Dedifferentiated amniotic fluid mesenchymal stem cell (primary cell): Measurements from ENCODE around the gene MORC4.

Experiments used
- DNase-seq: peaks from one replicate; pipeline ENCODE4 v3.0.0-alpha.2; 2016; ENCODE audit errors: extremely low spot score

Gene MORC4

GRCh38 chrX:106952988-106953387 is 47.0 kb downstream of the MORC4 start:
- DNase-seq: no peak

- DNase-seq: no peak
Observed at GRCh38 chrX:106952538-106952937, 47.5 kb downstream of the MORC4 start.

DNA sequence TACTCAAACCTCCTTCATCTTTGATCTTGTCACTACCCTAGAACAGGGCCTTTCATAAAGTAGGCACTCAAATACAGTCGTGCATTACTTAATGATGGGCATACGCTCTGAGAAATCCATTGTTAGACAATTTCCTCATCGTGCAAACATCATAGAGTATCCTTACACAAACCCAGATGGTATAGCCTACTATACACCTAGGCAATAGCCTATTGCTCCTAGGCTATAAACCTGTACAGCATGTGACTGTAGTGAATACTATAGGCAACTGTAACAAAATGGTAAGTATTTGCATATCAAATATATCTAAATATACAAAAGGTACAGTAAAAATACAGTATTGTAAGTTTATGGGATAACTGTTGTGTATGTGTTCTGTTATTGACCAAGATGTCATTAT is 47.9 kb downstream of the MORC4 start:
- no peak for DNase-seq

DNA sequence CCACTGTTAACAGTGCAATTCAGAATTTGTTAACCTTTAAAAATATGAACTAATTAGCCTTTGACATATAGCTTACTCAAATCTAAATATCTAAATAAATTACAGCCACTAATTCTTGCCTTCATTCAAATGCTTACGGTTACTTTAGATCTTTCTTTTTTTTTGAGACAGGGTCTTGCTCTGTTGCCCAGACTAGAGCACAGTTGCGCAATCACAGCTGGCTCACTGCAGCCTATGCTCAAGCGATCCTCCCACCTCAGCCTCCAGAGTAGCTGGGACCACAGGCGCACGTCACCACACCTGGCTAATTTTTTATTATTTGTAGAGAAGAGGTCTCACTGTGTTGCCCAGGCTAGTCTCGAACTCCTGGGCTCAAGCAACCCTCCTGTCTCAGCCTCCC is 48.8 kb downstream of the MORC4 start:
- DNase-seq: no peak

GRCh38 chrX:106950381-106950780 is 49.6 kb downstream of the MORC4 start:
- no peak for DNase-seq

- DNase-seq: no peak
Observed at GRCh38 chrX:106949366-106949765, 50.6 kb downstream of the MORC4 start.

GRCh38 chrX:106948641-106949040 is 51.4 kb downstream of the MORC4 start:
- no peak for DNase-seq

DNA sequence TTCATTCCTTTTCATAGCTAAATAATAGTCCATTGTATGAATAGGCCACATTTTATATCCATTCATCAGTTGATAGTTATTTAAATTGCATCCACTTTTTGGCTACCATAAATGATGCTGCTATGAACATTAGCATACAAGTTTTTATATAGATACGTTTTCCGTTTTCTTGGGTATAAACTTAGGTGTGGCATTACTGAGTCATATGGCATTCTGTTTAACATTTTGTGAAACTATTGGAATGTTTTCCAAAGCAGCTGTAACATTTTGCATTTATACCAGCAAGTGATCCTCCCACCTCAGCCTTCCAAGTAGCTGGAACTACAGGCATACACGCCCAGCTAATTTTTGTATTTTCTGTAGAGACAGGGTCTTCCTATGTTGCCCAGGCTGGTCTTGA is 53.5 kb downstream of the MORC4 start:
- DNase-seq: no peak

DNA sequence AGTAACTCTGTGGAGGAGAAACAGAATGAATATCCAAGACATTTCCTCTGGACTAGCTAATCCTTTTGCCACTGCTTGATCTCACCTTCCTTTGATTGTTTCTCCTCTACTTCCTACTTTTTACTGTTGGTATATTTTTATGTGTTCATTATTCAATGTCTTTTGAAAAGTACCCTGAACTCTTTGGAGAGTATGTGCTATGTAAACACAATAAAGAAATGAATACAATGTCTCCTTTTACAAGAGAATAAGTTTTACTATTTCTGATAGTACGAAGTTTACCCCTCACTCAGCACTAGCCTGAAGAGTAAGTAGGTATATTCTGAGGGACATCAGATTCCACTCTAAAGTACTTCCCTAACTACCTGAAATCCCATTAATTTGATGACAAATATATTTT is 59.9 kb downstream of the MORC4 start:
- DNase-seq: no peak

DNA sequence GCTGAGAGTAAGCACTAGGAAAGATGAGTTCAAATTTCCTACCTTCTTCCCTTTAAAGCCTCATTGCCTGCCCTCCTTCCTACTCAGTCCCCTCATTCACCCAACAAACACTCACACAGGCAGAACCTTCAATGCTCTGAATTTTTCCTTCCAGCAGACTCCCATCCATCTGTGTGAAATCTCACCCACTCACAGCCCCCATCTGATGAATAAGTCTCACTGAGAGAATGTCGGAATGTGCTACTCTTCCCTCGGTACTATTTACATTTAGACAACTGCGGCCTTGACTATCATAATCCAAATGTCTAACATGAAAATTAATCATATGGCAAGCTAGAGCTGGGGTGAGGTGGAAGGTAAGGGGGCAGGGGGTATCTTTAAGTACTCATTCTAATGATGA is 60.4 kb downstream of the MORC4 start:
- no peak for DNase-seq

DNA sequence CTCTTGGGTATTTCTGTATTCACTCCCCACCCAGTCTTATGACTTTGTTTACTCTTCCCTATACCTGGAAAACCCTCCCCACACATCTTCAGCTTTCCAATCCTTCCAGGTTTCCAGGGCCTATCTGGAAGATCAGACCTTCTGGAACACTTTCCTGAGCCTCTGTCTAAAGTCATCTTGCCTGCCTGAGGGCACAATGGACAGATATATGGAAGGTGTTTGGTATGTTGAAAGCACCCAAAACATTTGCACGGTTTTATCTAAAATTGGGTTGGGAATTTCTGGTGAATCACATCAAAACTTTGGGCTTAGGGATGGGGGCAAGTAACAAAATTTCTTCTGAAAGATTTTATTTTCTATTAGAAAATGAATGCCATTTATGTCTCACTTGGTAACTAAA is 63.8 kb downstream of the MORC4 start:
- DNase-seq: no peak

- DNase-seq: no peak
Observed at GRCh38 chrX:106935175-106935574, 64.8 kb downstream of the MORC4 start.

DNA sequence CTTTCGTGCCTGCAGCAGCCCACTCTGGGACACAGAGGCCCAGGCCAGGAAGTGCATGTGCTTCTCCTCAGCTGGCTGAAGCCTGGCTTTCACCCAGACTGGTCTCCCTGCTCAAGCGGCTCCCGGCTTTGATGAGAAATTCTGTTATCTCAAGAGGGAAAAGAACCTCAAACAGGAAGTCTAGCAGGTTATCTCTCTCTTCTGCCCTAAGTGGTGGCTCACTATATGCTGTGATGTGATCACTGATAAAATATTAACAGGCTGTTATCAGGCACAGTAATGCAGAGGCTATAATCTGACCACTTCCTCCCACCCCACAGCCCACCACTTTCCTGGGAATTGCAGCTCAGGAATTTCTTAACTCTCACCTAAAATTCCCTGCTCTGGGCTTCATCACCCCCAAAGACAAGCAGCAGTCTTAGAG is 66.5 kb downstream of the MORC4 start:
- DNase-seq: no peak

DNA sequence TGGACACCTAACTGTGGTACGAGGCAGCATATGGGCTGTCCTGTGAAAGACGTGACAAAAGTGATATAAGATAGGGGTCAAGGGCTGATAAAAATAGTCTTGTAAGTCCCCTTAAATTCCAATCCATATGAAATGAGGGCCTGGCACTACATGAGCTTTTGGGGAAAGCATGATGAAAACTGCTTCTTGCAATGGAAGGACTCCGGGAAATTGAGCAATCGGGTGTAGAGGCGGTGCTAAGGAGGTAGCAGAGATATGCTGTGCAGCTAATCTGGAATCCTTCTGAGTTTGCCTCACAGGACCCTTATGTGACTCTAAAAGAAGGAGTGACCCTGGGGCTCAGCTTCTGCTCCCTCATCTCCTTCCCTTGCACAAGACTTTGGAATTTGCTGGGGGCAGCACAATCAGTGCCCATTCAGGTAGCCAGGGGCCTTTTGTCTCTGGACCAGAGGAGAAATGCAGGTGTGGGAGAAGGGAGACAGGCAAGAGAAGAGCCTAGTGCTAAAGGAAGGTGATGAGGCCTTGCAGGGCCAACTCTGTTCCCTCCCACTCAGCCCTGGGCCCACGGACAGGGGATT is 67.0 kb downstream of the MORC4 start:
- DNase-seq: no peak

GRCh38 chrX:106932492-106932923 is 67.5 kb downstream of the MORC4 start:
- no peak for DNase-seq

- no peak for DNase-seq
Observed at GRCh38 chrX:106931831-106932491, 68.1 kb downstream of the MORC4 start.

- no peak for DNase-seq
Observed at GRCh38 chrX:106928227-106928626, 71.8 kb downstream of the MORC4 start.

- no peak for DNase-seq
Observed at GRCh38 chrX:106927700-106928099, 72.3 kb downstream of the MORC4 start.

DNA sequence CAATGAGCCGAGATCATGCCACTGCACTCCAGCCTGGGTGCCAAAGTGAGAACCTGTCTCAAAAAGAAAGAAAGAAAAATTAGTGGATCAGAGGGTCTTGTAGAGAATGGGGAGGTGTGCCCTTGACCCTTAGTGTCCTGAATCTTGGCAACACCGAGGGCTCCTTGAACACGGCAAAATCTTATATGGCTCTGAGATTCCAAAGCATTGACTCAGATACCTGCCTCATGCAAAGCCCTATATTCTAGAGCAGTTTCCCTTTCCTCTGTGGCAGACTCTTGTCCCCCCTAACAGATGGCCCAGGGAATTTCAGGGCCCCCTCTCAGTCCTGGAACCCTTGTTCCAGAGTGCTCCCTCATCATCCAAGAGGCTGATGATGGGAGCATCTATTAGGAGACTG is 73.0 kb downstream of the MORC4 start:
- DNase-seq: no peak

DNA sequence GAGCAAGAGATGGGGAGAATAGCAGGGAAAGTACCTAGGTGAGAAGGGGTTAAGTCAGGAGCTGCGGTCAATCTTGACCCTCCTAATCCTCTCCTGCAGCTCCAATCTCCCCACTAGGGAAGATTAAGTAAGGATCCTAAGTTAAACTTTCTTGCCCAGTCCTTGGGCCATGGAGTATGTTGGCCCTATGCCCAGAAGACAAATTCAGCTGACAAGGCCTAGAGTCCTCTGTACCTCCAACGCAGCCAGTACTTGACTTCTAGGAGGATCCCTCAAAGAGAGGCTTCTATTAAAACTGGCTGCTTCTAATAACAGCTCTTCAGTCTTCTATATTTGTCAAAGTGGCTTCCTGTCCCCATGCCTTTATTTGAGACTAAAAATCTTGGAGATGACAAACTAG is 78.4 kb downstream of the MORC4 start:
- no peak for DNase-seq

GRCh38 chrX:106919932-106920452 is 80.0 kb downstream of the MORC4 start, which contains the start of gene CLDN2:
Gene CLDN2 (plus strand): TSS chrX:106920402. CDS start chrX:106928229, 7,827 bp downstream.
- DNase-seq: no peak

DNA sequence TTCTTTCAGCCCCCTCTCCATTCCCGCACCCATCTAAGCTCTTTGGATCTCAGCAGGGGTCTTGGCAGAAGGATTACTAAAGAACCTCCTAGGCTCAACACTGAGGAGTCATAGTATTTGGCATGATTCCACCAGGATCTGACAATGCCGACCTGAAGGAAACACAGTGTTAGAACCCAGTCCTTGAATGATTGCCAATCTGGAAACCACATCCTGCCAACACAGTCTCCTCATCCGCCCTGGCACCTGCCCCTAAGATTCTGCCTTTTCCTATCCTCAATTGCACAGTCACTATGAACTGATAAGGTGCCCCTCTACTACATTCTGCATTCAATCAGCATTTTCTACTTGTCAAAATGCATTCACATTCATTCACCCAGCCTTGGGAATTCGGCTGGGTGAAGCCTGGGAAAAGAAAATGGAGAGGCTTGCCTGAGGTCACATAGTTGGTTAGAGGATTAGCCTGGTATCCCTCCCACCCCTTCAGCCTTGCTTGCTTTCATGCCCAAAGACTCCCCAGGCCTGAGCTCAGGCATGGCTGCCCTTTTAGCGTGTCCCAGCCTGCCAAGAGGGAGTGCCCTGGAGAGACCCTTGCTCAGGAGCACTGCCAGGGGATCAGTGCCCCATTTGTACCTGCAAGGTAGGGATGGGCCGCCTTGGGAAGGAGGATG is 82.0 kb downstream of the MORC4 start:
- DNase-seq: no peak

DNA sequence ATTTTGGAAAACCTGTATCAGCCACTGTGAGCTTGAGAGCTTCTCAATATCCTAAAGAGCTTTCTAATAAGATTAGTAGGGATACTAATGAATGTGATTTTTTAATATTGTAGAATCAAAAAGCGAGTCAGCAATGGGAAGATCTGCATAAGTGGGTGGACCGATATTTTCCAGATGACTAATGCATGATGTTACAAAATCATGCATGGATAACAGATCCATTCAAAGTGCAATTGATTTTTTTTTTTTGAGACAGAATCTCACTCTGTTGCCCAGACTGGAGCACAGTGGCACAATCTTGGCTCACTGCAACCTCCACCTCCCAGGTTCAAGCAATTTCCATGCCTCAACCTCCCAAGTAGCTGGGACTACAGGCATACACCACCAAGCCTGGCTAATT is 87.1 kb downstream of the MORC4 start:
- DNase-seq: no peak
